ENCODE results near the gene ARFRP1. TPM values are rescaled to one million over a fixed set of nuclear protein-coding genes. Genes with fewer than 3 reads are reported as not detected.

ARFRP1 gene, protein sequence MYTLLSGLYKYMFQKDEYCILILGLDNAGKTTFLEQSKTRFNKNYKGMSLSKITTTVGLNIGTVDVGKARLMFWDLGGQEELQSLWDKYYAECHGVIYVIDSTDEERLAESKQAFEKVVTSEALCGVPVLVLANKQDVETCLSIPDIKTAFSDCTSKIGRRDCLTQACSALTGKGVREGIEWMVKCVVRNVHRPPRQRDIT
- 67.0 and 74.5 TPM in 2 replicates for total RNA-seq

GRCh38 chr20:63707558-63708300, at the start of gene ARFRP1, which contains the start of gene ZGPAT:
Gene ARFRP1 (minus strand): TSS chr20:63707976. CDS start chr20:63707091, 885 bp downstream.
Gene ZGPAT (plus strand): TSS chr20:63708039. CDS start chr20:63708581, 542 bp downstream.
- intact Hi-C loops (cut with micrococcal nuclease) = loop anchor here (1.0 to 5.0 kb wide), 12 partner anchors 9 to 413 kb away; partner anchors contain the start of genes PRPF6, RTEL1, TCEA2 and TPD52L2

- intact Hi-C loops (cut with micrococcal nuclease) = no loop called here
These were observed 48.8 kb upstream of the ARFRP1 start for GRCh38 chr20:63756648-63756991.

DNA sequence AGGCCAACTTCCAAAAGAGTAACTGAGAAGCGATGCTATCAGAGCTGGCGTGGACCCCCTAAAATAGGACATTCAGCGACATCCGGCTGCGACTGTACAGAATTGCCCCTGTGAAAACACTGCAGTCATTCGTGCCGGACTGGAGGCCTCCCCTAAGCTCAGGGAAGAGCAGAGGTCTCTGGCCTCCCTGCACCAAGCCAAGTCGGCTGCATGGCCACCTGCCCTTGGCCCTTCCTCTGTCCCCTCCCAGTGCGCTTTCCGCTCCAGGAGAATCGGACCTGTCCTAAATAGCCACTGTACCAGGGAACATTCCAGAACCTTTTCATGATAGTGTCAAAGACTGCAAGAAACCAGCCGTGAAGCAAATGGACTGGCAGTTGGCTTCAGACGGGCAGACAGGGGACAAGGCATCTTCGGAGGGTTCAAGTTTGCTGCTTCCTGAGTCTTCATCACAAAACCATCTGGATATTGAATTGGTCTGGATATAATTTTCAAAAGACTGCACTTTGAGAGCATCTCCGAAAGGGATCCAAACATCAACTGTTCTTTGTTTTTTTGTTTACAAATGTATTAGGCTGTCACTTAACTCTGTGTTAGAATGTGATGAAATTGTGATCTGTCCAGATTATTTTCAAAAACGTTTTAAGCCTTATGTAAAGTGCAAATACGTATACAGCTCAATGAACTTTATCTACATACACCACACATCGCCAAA, 48.3 kb upstream of the ARFRP1 start:
- intact Hi-C loops (cut with micrococcal nuclease) = no loop called here

- intact Hi-C loops (cut with micrococcal nuclease) = no loop called here
These were observed 46.2 kb upstream of the ARFRP1 start for GRCh38 chr20:63754008-63754407.

DNA sequence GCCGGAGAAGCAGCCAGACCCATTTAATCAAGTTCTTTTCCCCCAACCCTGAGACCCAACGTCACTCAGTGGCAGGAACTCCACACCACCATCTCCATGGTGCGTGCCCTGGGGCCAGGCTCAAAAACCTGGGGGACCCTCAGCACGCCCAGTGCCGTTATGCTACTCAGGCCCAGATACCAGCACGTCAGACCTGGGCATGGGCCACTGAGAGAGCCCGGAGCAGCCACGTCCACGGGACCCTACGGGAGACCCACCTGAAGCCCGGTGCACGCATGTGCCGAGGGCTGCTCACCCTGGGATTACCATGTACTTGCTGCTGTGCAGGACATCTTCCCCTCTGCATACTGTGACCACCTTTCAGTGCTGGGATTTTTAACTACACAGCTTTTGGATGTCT, 45.6 kb upstream of the ARFRP1 start:
- intact Hi-C loops (cut with micrococcal nuclease) = no loop called here

- intact Hi-C loops (cut with micrococcal nuclease) = no loop called here
These were observed 44.8 kb upstream of the ARFRP1 start for GRCh38 chr20:63752411-63753101.

DNA sequence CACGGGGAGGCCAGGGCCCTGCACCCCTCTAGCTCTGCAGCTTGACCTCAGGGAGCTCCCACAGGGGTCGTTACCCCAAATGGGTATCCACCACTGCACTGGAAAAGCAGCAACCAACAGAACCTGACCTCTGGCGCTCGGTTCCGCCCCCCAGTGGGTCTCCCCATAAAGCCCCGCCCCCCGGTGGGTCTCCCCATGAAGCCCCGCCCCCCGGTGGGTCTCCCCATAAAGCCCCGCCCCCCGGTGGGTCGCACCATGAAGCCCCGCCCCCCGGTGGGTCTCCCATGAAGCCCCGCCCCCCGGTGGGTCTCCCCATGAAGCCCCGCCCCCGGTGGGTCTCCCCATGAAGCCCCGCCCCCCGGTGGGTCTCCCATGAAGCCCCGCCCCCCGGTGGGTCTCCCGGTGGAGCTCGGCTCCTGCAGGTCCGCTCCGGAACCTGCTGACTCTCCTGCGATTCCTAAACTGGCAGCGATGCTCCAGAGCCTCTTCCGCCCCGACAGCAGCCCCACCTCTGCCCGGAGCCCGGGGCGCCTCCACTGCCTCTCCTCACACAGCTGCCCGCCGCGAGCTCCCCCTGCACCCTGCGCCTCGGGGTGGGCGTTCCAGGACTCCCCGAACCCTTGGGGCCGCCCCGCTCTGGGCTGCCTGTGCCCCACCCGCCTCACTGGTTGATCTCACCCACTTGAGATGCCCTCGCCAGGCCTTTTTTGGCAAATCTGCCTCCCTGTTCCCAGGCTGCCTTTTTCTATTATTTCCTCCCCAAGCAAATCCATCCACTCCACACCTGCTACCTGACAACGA, 43.9 kb upstream of the ARFRP1 start:
- intact Hi-C loops (cut with micrococcal nuclease) = loop anchor here (1.0 to 2.0 kb wide), 3 partner anchors 11 to 45 kb away; partner anchors contain the start of gene ARFRP1

DNA sequence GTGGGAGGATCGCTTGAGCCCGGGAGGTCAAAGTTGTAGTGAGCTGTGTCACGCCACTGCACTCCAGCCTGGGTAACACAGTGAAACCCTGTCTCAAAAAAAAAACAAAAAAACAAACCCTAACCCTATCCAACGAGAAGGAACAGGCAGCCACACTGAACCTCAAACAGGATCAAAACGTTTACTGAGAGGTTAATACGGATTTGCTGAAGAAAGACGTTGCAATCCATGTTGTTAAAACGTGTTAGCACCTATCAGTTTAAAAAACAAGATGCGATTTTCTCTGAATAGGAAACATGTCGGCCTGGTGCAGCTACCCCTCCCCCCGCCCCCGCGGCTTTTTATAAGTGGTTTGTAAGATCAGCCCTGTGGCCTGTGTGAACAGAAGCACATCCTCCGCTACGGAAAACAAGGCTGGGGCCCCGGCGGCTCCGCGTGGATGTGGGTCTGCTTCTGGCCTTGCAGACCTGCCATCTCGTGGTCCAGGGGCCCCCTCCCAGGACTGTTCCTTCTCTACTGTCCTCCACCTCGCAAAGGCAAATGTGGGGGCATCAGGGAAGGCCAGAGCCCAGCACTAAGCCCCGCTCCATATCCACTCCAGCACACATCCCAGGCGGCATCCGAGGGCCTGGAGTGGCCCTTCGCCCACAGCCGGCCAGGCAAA, 43.2 kb upstream of the ARFRP1 start:
- intact Hi-C loops (cut with micrococcal nuclease) = loop anchor here (1.0 to 2.0 kb wide), 3 partner anchors 11 to 44 kb away; partner anchors contain the start of gene ARFRP1

- intact Hi-C loops (cut with micrococcal nuclease) = loop anchor here (2.0 kb wide), 2 partner anchors 19 to 43 kb away; partner anchors contain the start of gene ARFRP1
These were observed 42.1 kb upstream of the ARFRP1 start for GRCh38 chr20:63749597-63750508.

GRCh38 chr20:63748934-63749270, 41.1 kb upstream of the ARFRP1 start:
- intact Hi-C loops (cut with micrococcal nuclease) = no loop called here

GRCh38 chr20:63748070-63748933, 40.5 kb upstream of the ARFRP1 start:
- intact Hi-C loops (cut with micrococcal nuclease) = no loop called here

DNA sequence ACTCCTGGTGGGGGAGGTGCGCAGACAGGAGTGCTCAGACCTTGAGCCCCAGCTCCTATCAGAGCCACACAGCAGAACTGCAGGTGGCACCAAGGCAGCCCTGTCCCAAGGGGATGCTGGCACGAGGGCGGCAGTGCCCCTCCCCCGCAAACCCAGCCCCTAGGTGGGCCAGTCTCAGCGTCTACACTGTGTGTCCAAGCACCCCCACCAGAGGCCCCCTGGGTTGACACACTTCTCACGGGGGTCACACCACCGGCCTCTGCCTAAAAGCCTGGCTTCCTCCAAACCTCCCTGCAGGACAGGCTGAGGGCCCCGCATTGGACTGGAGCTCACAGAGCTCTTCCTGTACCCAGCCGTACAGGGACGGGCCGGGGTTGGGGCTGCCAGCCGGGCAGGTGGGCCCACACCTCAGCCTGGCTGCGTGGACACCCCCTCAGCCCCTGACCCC, 39.9 kb upstream of the ARFRP1 start:
- intact Hi-C loops (cut with micrococcal nuclease) = no loop called here

GRCh38 chr20:63746751-63747315, 39.1 kb upstream of the ARFRP1 start:
- intact Hi-C loops (cut with micrococcal nuclease) = no loop called here

DNA sequence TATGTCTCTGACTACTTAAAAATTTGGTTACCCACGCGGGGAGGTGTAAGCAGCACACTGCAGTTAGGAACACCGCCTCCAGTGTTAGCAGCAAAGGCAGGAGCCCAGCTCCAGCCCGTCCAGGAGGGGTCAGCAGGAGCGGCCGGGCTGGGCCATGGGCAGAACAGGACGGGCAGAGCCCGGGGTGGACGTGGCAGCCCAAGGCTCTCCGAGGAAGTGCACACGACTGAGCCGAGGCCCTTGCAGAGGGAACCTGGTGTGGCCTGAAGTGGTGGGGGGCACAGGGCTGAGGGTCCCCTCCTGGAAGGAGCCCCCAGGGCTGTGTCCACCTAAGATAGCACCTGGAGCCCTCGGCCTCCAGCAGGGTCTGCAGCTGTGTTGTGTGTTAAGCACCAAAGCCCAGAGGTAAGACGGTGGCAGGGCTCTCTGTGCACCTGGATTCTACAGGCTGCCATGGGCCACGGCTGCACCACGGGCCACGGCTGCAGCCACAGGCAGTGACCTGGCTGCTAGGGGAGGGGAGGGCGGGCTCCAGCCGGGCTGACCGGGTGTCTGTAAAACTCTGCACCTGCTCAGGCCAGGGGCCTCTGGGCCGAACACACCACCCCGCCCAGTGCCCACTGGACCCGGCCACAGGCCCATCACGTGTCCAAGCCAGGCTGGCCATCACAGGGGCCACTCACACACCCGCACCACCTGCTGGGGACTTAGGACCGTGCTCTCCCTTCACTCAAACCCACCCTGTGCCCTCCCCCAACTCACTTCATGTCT, 38.4 kb upstream of the ARFRP1 start:
- intact Hi-C loops (cut with micrococcal nuclease) = no loop called here

DNA sequence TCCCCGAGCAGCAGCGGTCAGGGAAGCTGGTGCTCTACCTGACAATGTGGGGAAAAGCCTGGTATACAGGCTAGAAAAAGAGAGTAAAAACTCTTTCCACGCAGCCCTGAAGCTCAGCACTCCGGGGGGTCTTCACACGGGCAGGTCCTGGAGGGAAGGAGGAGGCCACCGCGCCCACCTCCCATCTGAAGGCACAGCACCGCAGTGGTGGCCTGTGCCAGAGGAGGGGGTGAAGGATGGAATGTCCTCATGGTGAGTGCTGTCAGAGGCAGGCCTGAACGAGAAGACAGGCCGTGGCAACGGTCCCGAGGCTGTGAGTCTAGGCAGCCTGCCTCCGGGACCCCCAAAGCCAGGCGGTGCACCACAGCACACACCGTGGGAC, 37.6 kb upstream of the ARFRP1 start:
- intact Hi-C loops (cut with micrococcal nuclease) = no loop called here

- intact Hi-C loops (cut with micrococcal nuclease) = no loop called here
These were observed 37.0 kb upstream of the ARFRP1 start for GRCh38 chr20:63744574-63745423.

All from T-helper 1 cell treated with Interleukin-12 subunit alpha and Interleukin-12 subunit beta and Interleukin-4 antibody, amounts not matched to agents 30 ng/mL and 1 ng/mL, for 36 hours (primary cell).